GM12878 (cell line): ENCODE results near the gene MROH2B. TPM values are rescaled to one million over a fixed set of nuclear protein-coding genes. Genes with fewer than 3 reads are reported as not detected.

Source experiments
- ATAC-seq: fragments of 200-7000 bp; cut with Tn5 transposase; 3 replicates; pipeline ENCODE4 v1.9.1; 2020; ENCODE audit warnings: mild to moderate bottlenecking, moderate library complexity
- BruUV-seq: library from RNA; stranded (reverse); fragments of 400-500 nt; replicated peaks from 2 replicates; lab custom pipeline; 2021; lab: Mats Ljungman, UMichigan
- CTCF ChIA-PET: fragments of 300-600 bp; sonication (Branson Sonifier 250); formaldehyde crosslinking; extraction: SDS; loops from one replicate; lab custom pipeline; 2021; ENCODE audit warnings: inconsistent platforms; lab: Yijun Ruan, JAX
- POLR2A ChIA-PET: fragments of 350-600 bp; formaldehyde crosslinking; extraction: SDS; loops from one replicate; lab custom pipeline; 2021; ENCODE audit warnings: inconsistent platforms; lab: Charles Lee
- RAD21 ChIA-PET: fragments of 300-600 bp; sonication (Branson Sonifier 250); formaldehyde crosslinking; loops from one replicate; lab custom pipeline; 2023; ENCODE audit warnings: antibody characterized with exemption; ENCODE audit not compliant: unreplicated experiment; lab: Charles Lee
- SMC1A ChIA-PET: fragments of 300-600 bp; sonication (Branson Sonifier 250); formaldehyde crosslinking; loops from one replicate; lab custom pipeline; 2023; ENCODE audit not compliant: unreplicated experiment, uncharacterized antibody; lab: Charles Lee
- DNase-seq: peaks from one replicate; pipeline ENCODE4 v3.0.0-alpha.2; 2011; ENCODE audit warnings: low read depth, low spot score
- FAIRE-seq: peaks from 3 replicates; lab custom pipeline; 2011; peaks lifted over from hg19 to GRCh38; lab: Jason Lieb, UNC
- H2AFZ ChIP-seq: 2 replicates; pipeline ENCODE4 v1.6.0; 2011; ENCODE audit warnings: low read depth, low read length, control low read depth; ENCODE audit not compliant: control insufficient read depth
- H3K27ac ChIP-seq: 2 replicates; pipeline ENCODE4 v1.5.1; 2011; ENCODE audit warnings: control low read depth; ENCODE audit not compliant: control insufficient read depth, insufficient read depth
- H3K27me3 ChIP-seq, 2 experiments: replicated peaks in 1 of 2; 2 replicates each; pipeline versions ENCODE4 v1.6.0 to v1.6.1; 2011; ENCODE audit warnings: low read length in 1 of 2; ENCODE audit not compliant: control insufficient read depth in 2 of 2, insufficient read depth in 2 of 2
- H3K36me3 ChIP-seq, 2 experiments: 2 replicates each; pipeline ENCODE4 v1.5.1; 2011; ENCODE audit warnings: low read length in 1 of 2; ENCODE audit not compliant: control insufficient read depth in 2 of 2, insufficient read depth in 2 of 2
- H3K4me1 ChIP-seq: 2 replicates; pipeline ENCODE4 v1.6.1; 2011; ENCODE audit warnings: mild to moderate bottlenecking, low read length, moderate library complexity, mixed read lengths; ENCODE audit not compliant: control insufficient read depth, insufficient read depth
- H3K4me2 ChIP-seq: 2 replicates; pipeline ENCODE4 v1.6.0; 2011; ENCODE audit warnings: control low read depth; ENCODE audit not compliant: control insufficient read depth, insufficient read depth
- H3K4me3 ChIP-seq: fragments of 200-600 bp; sonication (generic); 2 replicates; pipeline ENCODE4 v1.5.1; 2016
- H3K79me2 ChIP-seq: 2 replicates; pipeline ENCODE4 v1.6.0; 2011; ENCODE audit warnings: low read length; ENCODE audit not compliant: control insufficient read depth, insufficient read depth
- H3K9ac ChIP-seq: 2 replicates; pipeline ENCODE4 v1.8.0; 2011; ENCODE audit warnings: low read length, control low read depth, mixed read lengths; ENCODE audit not compliant: control insufficient read depth, insufficient read depth
- H3K9me3 ChIP-seq: replicated peaks from 3 replicates; pipeline ENCODE4 v1.5.1; 2011; ENCODE audit warnings: mild to moderate bottlenecking, low read length; ENCODE audit not compliant: control insufficient read depth, insufficient read depth
- H4K20me1 ChIP-seq: 2 replicates; pipeline ENCODE4 v1.6.0; 2011; ENCODE audit not compliant: control insufficient read depth, insufficient read depth
- BCLAF1 ChIP-seq: fragments of 450-650 bp; IDR thresholded peaks from 2 replicates; pipeline ENCODE4 v1.6.1; 2017; ENCODE audit warnings: antibody characterized with exemption, mild to moderate bottlenecking, moderate library complexity
- BHLHE40 ChIP-seq, 2 experiments: fragments of 450-650 bp in 1 of 2; IDR thresholded peaks; 2 replicates each; pipeline ENCODE4 v1.6.1; 2011 to 2017; ENCODE audit warnings: low read depth in 2 of 2, borderline replicate concordance in 1 of 2, improper control_type of control experiment in 1 of 2, low read length in 1 of 2, mild to moderate bottlenecking in 1 of 2
- CHD2 ChIP-seq: IDR thresholded peaks from 2 replicates; pipeline ENCODE4 v1.6.1; 2011; ENCODE audit warnings: low read depth, low read length, improper control_type of control experiment, borderline replicate concordance
- ESRRA ChIP-seq: IDR thresholded peaks from 2 replicates; pipeline ENCODE4 v1.6.1; 2012; ENCODE audit warnings: mild to moderate bottlenecking, low read length, improper control_type of control experiment
- HDAC6 ChIP-seq: fragments of 200-600 bp; sonication (generic); IDR thresholded peaks from one replicate; pipeline ENCODE4 v1.8.0; 2017; ENCODE audit warnings: antibody characterized with exemption; ENCODE audit not compliant: unreplicated experiment
- JUND ChIP-seq: IDR thresholded peaks from 2 replicates; pipeline ENCODE4 v1.6.1; 2012; ENCODE audit warnings: low read depth, mild to moderate bottlenecking, low read length, improper control_type of control experiment, moderate library complexity
- LARP7 ChIP-seq: fragments of 450-650 bp; IDR thresholded peaks from 2 replicates; pipeline ENCODE4 v1.6.1; 2017; ENCODE audit warnings: mild to moderate bottlenecking
- MAX ChIP-seq: IDR thresholded peaks from 2 replicates; pipeline ENCODE4 v1.6.1; 2012; ENCODE audit warnings: low read depth, low read length, improper control_type of control experiment
- MEF2B ChIP-seq: fragments of 450-650 bp; IDR thresholded peaks from 2 replicates; pipeline ENCODE4 v1.6.1; 2018; ENCODE audit warnings: mild to moderate bottlenecking, moderate library complexity; ENCODE audit not compliant: partially characterized antibody, poor library complexity, severe bottlenecking
- MYC ChIP-seq: IDR thresholded peaks from 2 replicates; pipeline ENCODE4 v1.6.1; 2011; ENCODE audit warnings: mild to moderate bottlenecking, low read length, moderate library complexity, inconsistent platforms; ENCODE audit not compliant: insufficient read depth, insufficient replicate concordance, insufficient read length, severe bottlenecking
- NRF1 ChIP-seq: conservative IDR thresholded peaks from 2 replicates; pipeline ENCODE4 v1.6.1; 2011; ENCODE audit warnings: mild to moderate bottlenecking, low read depth, low read length, improper control_type of control experiment
- PAX5 ChIP-seq: IDR thresholded peaks from 2 replicates; pipeline ENCODE4 v1.6.1; 2011; ENCODE audit warnings: low read depth, low read length, borderline replicate concordance
- SPI1 ChIP-seq: IDR thresholded peaks from 2 replicates; pipeline ENCODE4 v1.6.1; 2011; ENCODE audit warnings: low read depth, mild to moderate bottlenecking, low read length, moderate library complexity, borderline replicate concordance; ENCODE audit not compliant: insufficient read depth
- STAT1 ChIP-seq: fragments of 450-650 bp; conservative IDR thresholded peaks from 2 replicates; pipeline ENCODE4 v1.6.1; 2014; ENCODE audit warnings: antibody characterized with exemption, mild to moderate bottlenecking
- TCF12 ChIP-seq: IDR thresholded peaks from 2 replicates; pipeline ENCODE4 v1.6.1; 2011; ENCODE audit warnings: low read depth, mild to moderate bottlenecking, low read length
- TCF3 ChIP-seq: IDR thresholded peaks from 2 replicates; pipeline ENCODE4 v1.6.1; 2012; ENCODE audit warnings: low read depth, mild to moderate bottlenecking, low read length, borderline replicate concordance; ENCODE audit not compliant: insufficient read depth
- in situ Hi-C: fragments of 300-500 bp; cut with MboI; formaldehyde crosslinking; loops from 9 replicates; pipeline ENCODE4 v1.14.3; 2018; ENCODE audit warnings: mixed read lengths
- intact Hi-C: fragments of 100-400 bp; cut with micrococcal nuclease; formaldehyde crosslinking; loops from one replicate; pipeline ENCODE4 v1.14.2; 2022; ENCODE audit not compliant: unreplicated experiment
- polyA plus RNA-seq, 11 experiments: library from polyadenylated mRNA; depleted of rRNA in 4 of 11; unstranded in 6 of 11; stranded (reverse) in 5 of 11; fragments of >200 nt; fragmentation: Nextera tagmentation in 4 of 11; fragmentation: Illumina TruSeq in 1 of 11; extraction: Ambion mirVana in 4 of 11; extraction: Trizol in 1 of 11; gene quantifications; 1 replicate in 1 of 11; 2 replicates in 10 of 11; pipeline versions ENCODE4 v1.2.1 to v1.2.3, GENCODE V29; 2011 to 2016; ENCODE audit warnings: inconsistent platforms in 2 of 11, missing spikeins in 2 of 11, low read depth in 1 of 11
- total RNA-seq, 4 experiments: library from RNA; depleted of rRNA in 3 of 4; stranded (reverse); fragments of >200 nt in 3 of 4; fragmentation: Illumina TruSeq in 1 of 4; extraction: Trizol in 1 of 4; gene quantifications; 2 replicates each; pipeline versions ENCODE4 v1.2.1 to v1.2.3, GENCODE V29; 2013 to 2021

Gene MROH2B
- total and polyA plus RNA-seq, 10 of the 15 experiments (the other 5 are each of a cell fraction or from before 2014, with no cell fraction given) = not detected

GRCh38 chr5:41109186-41109585, 38.0 kb upstream of the MROH2B start:
- Histone ChIP-seq H2AFZ (no peak overlapping the region), H3K9ac (no peak overlapping the region), H3K4me1 (no peaks in the 10 kb centered on the region), H4K20me1 (no peaks in the 10 kb centered on the region), H3K4me2 (no peak overlapping the region), H3K79me2 (no peaks in the 10 kb centered on the region), H3K9me3 (no peaks in the 10 kb centered on the region), H3K36me3 (no peaks in the 10 kb centered on the region), H3K27me3 (no peaks in the 10 kb centered on the region), H3K27ac (no peak overlapping the region), H3K4me3 (no peak overlapping the region)
- DNase-seq = no peak
- no peak for FAIRE-seq
- CTCF ChIA-PET = no interaction called here
- SMC1A ChIA-PET = no interaction called here
- ATAC-seq = no peak
- BruUV-seq = no TSS peak
- POLR2A ChIA-PET = no interaction called here
- TF ChIP-seq JUND (no peak), LARP7 (no peak)
- in situ Hi-C loops (no loop called here), intact Hi-C loops (no loop called here)
- RAD21 ChIA-PET = no interaction called here

- Histone ChIP-seq H3K27ac (no peak overlapping the region), H3K9ac (no peak overlapping the region), H3K4me1 (no peaks in the 10 kb centered on the region), H2AFZ (no peak overlapping the region), H3K79me2 (no peaks in the 10 kb centered on the region), H3K36me3 (no peaks in the 10 kb centered on the region), H3K4me3 (no peak overlapping the region), H3K4me2 (no peak overlapping the region), H3K9me3 (no peaks in the 10 kb centered on the region), H4K20me1 (no peaks in the 10 kb centered on the region), H3K27me3 (no peaks in the 10 kb centered on the region)
- CTCF ChIA-PET = no interaction called here
- FAIRE-seq = peak; percentile 27
- BruUV-seq = no TSS peak
- DNase-seq = no peak
- SMC1A ChIA-PET = no interaction called here
- RAD21 ChIA-PET = no interaction called here
- ATAC-seq = no peak
- in situ Hi-C loops (no loop called here), intact Hi-C loops (no loop called here)
- POLR2A ChIA-PET = no interaction called here
- TF ChIP-seq ESRRA = no peak
- no peak for TF ChIP-seq BHLHE40 (IDR thresholded peaks at IDR 0.05; ENCODE audit: borderline replicate concordance in 1 of 2, low read depth in 2 of 2, low read length in 1 of 2)
- no peak for TF ChIP-seq CHD2
- TF ChIP-seq BCLAF1 = no peak
- TF ChIP-seq SPI1 = no peak
- no peak for TF ChIP-seq MAX
- no peak for TF ChIP-seq PAX5
- no peak for TF ChIP-seq STAT1
- TF ChIP-seq NRF1 = no peak
- no peak for TF ChIP-seq HDAC6
- no peak for TF ChIP-seq TCF12
- no peak for TF ChIP-seq MYC
- TF ChIP-seq MEF2B = no peak
- TF ChIP-seq TCF3 = no peak
Observed at GRCh38 chr5:41102341-41102740, 31.2 kb upstream of the MROH2B start.
